Activated CD4-positive, alpha-beta T cell treated with anti-CD3 and anti-CD28 coated beads, Interleukin-2, amount 10 ng/mL, durations not matched to agents 24 days and 14 days (primary cell): ENCODE measurements around the gene CDK11B. TPM values are rescaled to one million over a fixed set of nuclear protein-coding genes. Genes with fewer than 3 reads are reported as not detected.
"Not testable (repeated sequence)": the region's sequence is repeated elsewhere in the genome, so short reads cannot be mapped to it uniquely, and the experiment has no call there.

Experiments used
- DNase-seq: peaks from one replicate; pipeline ENCODE4 v3.0.0; 2022
- H3K27ac Mint-ChIP-seq: one replicate; pipeline ENCODE4 v1.8.0; 2022; ENCODE audit warnings: mild to moderate bottlenecking, mixed read lengths
- H3K27me3 Mint-ChIP-seq: one replicate; pipeline ENCODE4 v1.8.0; 2022; ENCODE audit warnings: mixed read lengths
- H3K36me3 Mint-ChIP-seq: one replicate; pipeline ENCODE4 v1.8.0; 2022; ENCODE audit warnings: low read depth, mild to moderate bottlenecking, mixed read lengths
- H3K4me1 Mint-ChIP-seq: one replicate; pipeline ENCODE4 v1.8.0; 2021; ENCODE audit warnings: mixed read lengths
- H3K4me3 Mint-ChIP-seq: one replicate; pipeline ENCODE4 v1.8.0; 2022; ENCODE audit warnings: mild to moderate bottlenecking, moderate library complexity, mixed read lengths
- H3K9me3 Mint-ChIP-seq: one replicate; pipeline ENCODE4 v1.8.0; 2021; ENCODE audit warnings: mixed read lengths
- intact Hi-C: fragments of 100-400 bp; cut with micrococcal nuclease; formaldehyde crosslinking; loops from one replicate; pipeline ENCODE4 v1.15.1; 2023
- total RNA-seq: library from RNA; stranded (reverse); gene quantifications from 2 replicates; pipeline ENCODE4 v1.2.3, GENCODE V29; 2022

CDK11B gene
- total RNA-seq, 1 donor from 2014 or later, result 38.0 TPM

- H3K27me3 Mint-ChIP-seq, H3K4me3 Mint-ChIP-seq, intact Hi-C loops, DNase-seq, H3K27ac Mint-ChIP-seq, H3K4me1 Mint-ChIP-seq, H3K9me3 Mint-ChIP-seq: not testable (repeated sequence)
- peaks cover 55% of the 10 kb centered on the region for H3K36me3 Mint-ChIP-seq
These were observed 10.5 kb downstream of the CDK11B start for GRCh38 chr1:1648265-1648664.

- H3K4me1 Mint-ChIP-seq, H3K27ac Mint-ChIP-seq, intact Hi-C loops, DNase-seq, H3K4me3 Mint-ChIP-seq, H3K9me3 Mint-ChIP-seq, H3K27me3 Mint-ChIP-seq: not testable (repeated sequence)
- H3K36me3 Mint-ChIP-seq, result peaks cover 54% of the 10 kb centered on the region
These were observed 11.1 kb downstream of the CDK11B start for GRCh38 chr1:1647567-1648241.

GRCh38 chr1:1646326-1646725 lies 12.5 kb downstream of the CDK11B start:
- peaks cover 40% of the 10 kb centered on the region for H3K36me3 Mint-ChIP-seq
- H3K27me3 Mint-ChIP-seq, H3K27ac Mint-ChIP-seq, DNase-seq, H3K4me1 Mint-ChIP-seq, intact Hi-C loops, H3K4me3 Mint-ChIP-seq, H3K9me3 Mint-ChIP-seq: not testable (repeated sequence)

GRCh38 chr1:1640711-1641461 lies 17.9 kb downstream of the CDK11B start:
- H3K4me3 Mint-ChIP-seq, H3K27me3 Mint-ChIP-seq: not testable (repeated sequence)

GRCh38 chr1:1640081-1640480 lies 18.7 kb downstream of the CDK11B start:
- H3K4me3 Mint-ChIP-seq, H3K27ac Mint-ChIP-seq, H3K9me3 Mint-ChIP-seq, DNase-seq, H3K36me3 Mint-ChIP-seq, H3K27me3 Mint-ChIP-seq, intact Hi-C loops, H3K4me1 Mint-ChIP-seq: not testable (repeated sequence)

More at GRCh38 chr1:1640711-1641461, 17.9 kb downstream of the CDK11B start:
- H3K4me1 Mint-ChIP-seq, intact Hi-C loops, H3K9me3 Mint-ChIP-seq, H3K27ac Mint-ChIP-seq, DNase-seq: not testable (repeated sequence)
- peaks cover 13% of the 10 kb centered on the region for H3K36me3 Mint-ChIP-seq

- H3K27me3 Mint-ChIP-seq, H3K4me3 Mint-ChIP-seq, intact Hi-C loops, H3K4me1 Mint-ChIP-seq, H3K36me3 Mint-ChIP-seq, H3K9me3 Mint-ChIP-seq, H3K27ac Mint-ChIP-seq, DNase-seq: not testable (repeated sequence)
These were observed 19.4 kb downstream of the CDK11B start for GRCh38 chr1:1639368-1639767.

- H3K4me3 Mint-ChIP-seq, H3K27ac Mint-ChIP-seq, H3K27me3 Mint-ChIP-seq, DNase-seq, intact Hi-C loops, H3K4me1 Mint-ChIP-seq, H3K9me3 Mint-ChIP-seq, H3K36me3 Mint-ChIP-seq: not testable (repeated sequence)
These were observed 20.3 kb downstream of the CDK11B start for GRCh38 chr1:1638528-1638927.

- H3K27me3 Mint-ChIP-seq, H3K4me1 Mint-ChIP-seq, intact Hi-C loops, H3K9me3 Mint-ChIP-seq, H3K36me3 Mint-ChIP-seq, H3K27ac Mint-ChIP-seq, DNase-seq, H3K4me3 Mint-ChIP-seq: not testable (repeated sequence)
These were observed 21.3 kb downstream of the CDK11B start for GRCh38 chr1:1637479-1637875.

- H3K36me3 Mint-ChIP-seq, intact Hi-C loops, H3K9me3 Mint-ChIP-seq, H3K27ac Mint-ChIP-seq, H3K4me3 Mint-ChIP-seq, H3K27me3 Mint-ChIP-seq, DNase-seq, H3K4me1 Mint-ChIP-seq: not testable (repeated sequence)
These were observed 22.0 kb downstream of the CDK11B start for GRCh38 chr1:1636621-1637478.

GRCh38 chr1:1634613-1635012 lies 24.2 kb downstream of the CDK11B start:
- H3K4me3 Mint-ChIP-seq, DNase-seq, H3K4me1 Mint-ChIP-seq, intact Hi-C loops, H3K27me3 Mint-ChIP-seq, H3K27ac Mint-ChIP-seq, H3K9me3 Mint-ChIP-seq: not testable (repeated sequence)
- peaks cover 10% of the 10 kb centered on the region for H3K36me3 Mint-ChIP-seq

- H3K9me3 Mint-ChIP-seq, H3K4me3 Mint-ChIP-seq, H3K27me3 Mint-ChIP-seq, intact Hi-C loops, H3K36me3 Mint-ChIP-seq, DNase-seq, H3K27ac Mint-ChIP-seq, H3K4me1 Mint-ChIP-seq: not testable (repeated sequence)
These were observed 25.4 kb downstream of the CDK11B start for GRCh38 chr1:1633409-1633808.

GRCh38 chr1:1631782-1632420 lies 26.9 kb downstream of the CDK11B start, which contains the start of gene MMP23B:
Gene MMP23B, plus strand, starts transcription at chr1:1632173. Its CDS starts 46 bp downstream, at chr1:1632219.
- H3K9me3 Mint-ChIP-seq, result no peaks in the 10 kb centered on the region
- H3K4me3 Mint-ChIP-seq, result peak within 1 kb of the TSS; percentile 52
- intact Hi-C loops, result loop anchor here (2.0 kb wide), 1 partner anchor 27 kb away; the partner anchor contains the start of gene CDK11B

GRCh38 chr1:1630965-1631781 lies 27.6 kb downstream of the CDK11B start:
- DNase-seq, result peak; percentile 68
- Mint-ChIP-seq H3K9me3 (no peaks in the 10 kb centered on the region), H3K4me3 (peak overlapping the region; percentile 52), H3K27ac (peak overlapping the region; percentile 62), H3K27me3 (peaks cover 4% of the 10 kb centered on the region), H3K4me1 (peaks cover 4% of the 10 kb centered on the region), H3K36me3 (peaks cover 3% of the 10 kb centered on the region)
- intact Hi-C loops, result loop anchor here (2.0 kb wide), 1 partner anchor 28 kb away; the partner anchor contains the start of gene CDK11B

More at GRCh38 chr1:1631782-1632420, 26.9 kb downstream of the CDK11B start, which contains the start of gene MMP23B:
- Mint-ChIP-seq H3K4me1 (peaks cover 4% of the 10 kb centered on the region), H3K27me3 (peaks cover 4% of the 10 kb centered on the region), H3K36me3 (peaks cover 7% of the 10 kb centered on the region), H3K27ac (peak within 1 kb of the TSS; percentile 62)
- DNase-seq, result peak; percentile 59
